H9 (cell line): ENCODE results near the gene TMTC1. TPM values are rescaled to one million over a fixed set of nuclear protein-coding genes. Genes with fewer than 3 reads are reported as not detected.

Experiments used
- DNase-seq: peaks from one replicate; pipeline ENCODE4 v3.0.0-alpha.2; 2017
- H2AFZ ChIP-seq: one replicate; pipeline ENCODE4 v1.6.1; 2013; ENCODE audit warnings: mild to moderate bottlenecking, low read length, control low read depth, moderate library complexity
- H2AK5ac ChIP-seq: 2 replicates; pipeline ENCODE4 v1.6.1; 2013; ENCODE audit warnings: low read length, control low read depth, mixed read lengths; ENCODE audit not compliant: insufficient read length
- H2BK120ac ChIP-seq: one replicate; pipeline ENCODE4 v1.6.1; 2013; ENCODE audit warnings: low read depth, mild to moderate bottlenecking, low read length, control low read depth, inconsistent platforms; ENCODE audit not compliant: poor library complexity, severe bottlenecking
- H2BK12ac ChIP-seq: 2 replicates; pipeline ENCODE4 v1.6.1; 2013; ENCODE audit warnings: low read length, control low read depth, mixed read lengths, low read depth; ENCODE audit not compliant: insufficient read length
- H2BK15ac ChIP-seq: 2 replicates; pipeline ENCODE4 v1.6.1; 2013; ENCODE audit warnings: low read depth, low read length, control low read depth
- H2BK20ac ChIP-seq: one replicate; pipeline ENCODE4 v1.6.1; 2013; ENCODE audit warnings: low read depth, mild to moderate bottlenecking, low read length, control low read depth, inconsistent platforms; ENCODE audit not compliant: poor library complexity, severe bottlenecking
- H2BK5ac ChIP-seq: 2 replicates; pipeline ENCODE4 v1.6.1; 2013; ENCODE audit warnings: low read length, control low read depth, mixed read lengths; ENCODE audit not compliant: insufficient read length
- H3K14ac ChIP-seq: 2 replicates; pipeline ENCODE4 v1.6.1; 2013; ENCODE audit warnings: low read length, control low read depth; ENCODE audit not compliant: insufficient read depth
- H3K18ac ChIP-seq: 2 replicates; pipeline ENCODE4 v1.6.1; 2013; ENCODE audit warnings: low read depth, mild to moderate bottlenecking, mixed read lengths, low read length, control low read depth; ENCODE audit not compliant: insufficient read length
- H3K23ac ChIP-seq: 2 replicates; pipeline ENCODE4 v1.6.1; 2013; ENCODE audit warnings: low read length, control low read depth, mixed read lengths, low read depth; ENCODE audit not compliant: insufficient read length
- H3K23me2 ChIP-seq: 2 replicates; pipeline ENCODE4 v1.6.1; 2013; ENCODE audit warnings: low read depth, mild to moderate bottlenecking, mixed read lengths, low read length, control low read depth; ENCODE audit not compliant: insufficient read length, poor library complexity, severe bottlenecking
- H3K27ac ChIP-seq: 2 replicates; pipeline ENCODE4 v1.5.1; 2013; ENCODE audit warnings: low read length, control low read depth, mixed read lengths, low read depth; ENCODE audit not compliant: insufficient read length
- H3K27me3 ChIP-seq: 2 replicates; pipeline ENCODE4 v1.6.1; 2013; ENCODE audit warnings: low read length, control low read depth, inconsistent platforms; ENCODE audit not compliant: insufficient read depth
- H3K4ac ChIP-seq: 2 replicates; pipeline ENCODE4 v1.6.1; 2013; ENCODE audit warnings: low read depth, mild to moderate bottlenecking, control low read depth, inconsistent platforms, low read length, moderate library complexity
- H3K4me1 ChIP-seq: 2 replicates; pipeline ENCODE4 v1.6.1; 2013; ENCODE audit warnings: low read length, control low read depth, inconsistent platforms; ENCODE audit not compliant: insufficient read depth
- H3K4me2 ChIP-seq: 2 replicates; pipeline ENCODE4 v1.6.1; 2013; ENCODE audit warnings: low read length, control low read depth, mixed read lengths; ENCODE audit not compliant: insufficient read length, insufficient read depth
- H3K56ac ChIP-seq: 2 replicates; pipeline ENCODE4 v1.6.1; 2013; ENCODE audit warnings: low read depth, mild to moderate bottlenecking, mixed read lengths, low read length, control low read depth; ENCODE audit not compliant: insufficient read length
- H3K79me1 ChIP-seq: 2 replicates; pipeline ENCODE4 v1.6.1; 2013; ENCODE audit warnings: low read depth, mild to moderate bottlenecking, moderate library complexity, low read length, control low read depth, inconsistent platforms; ENCODE audit not compliant: insufficient read depth, poor library complexity, severe bottlenecking
- H3K79me2 ChIP-seq: 2 replicates; pipeline ENCODE4 v1.6.1; 2013; ENCODE audit warnings: low read length, control low read depth, inconsistent platforms; ENCODE audit not compliant: insufficient read depth
- H3K9ac ChIP-seq: 2 replicates; pipeline ENCODE4 v1.6.1; 2013; ENCODE audit warnings: low read length, control low read depth, mixed read lengths; ENCODE audit not compliant: insufficient read length; ENCODE audit errors: extremely low read depth
- H3K9me3 ChIP-seq: one replicate; pipeline ENCODE4 v1.6.1; 2013; ENCODE audit warnings: low read depth, low read length, inconsistent platforms; ENCODE audit not compliant: control insufficient read depth
- H3T11ph ChIP-seq: one replicate; pipeline ENCODE4 v1.6.1; 2013; ENCODE audit warnings: mild to moderate bottlenecking, low read length, control low read depth, inconsistent platforms
- H4K20me1 ChIP-seq: one replicate; pipeline ENCODE4 v1.6.1; 2013; ENCODE audit not compliant: control insufficient read depth, insufficient read length, insufficient read depth
- H4K5ac ChIP-seq: 2 replicates; pipeline ENCODE4 v1.6.1; 2013; ENCODE audit warnings: low read depth, mild to moderate bottlenecking, mixed read lengths, low read length, control low read depth; ENCODE audit not compliant: insufficient read length
- H4K8ac ChIP-seq: replicated peaks from 2 replicates; pipeline ENCODE4 v1.6.1; 2013; ENCODE audit warnings: low read length, control low read depth, mixed read lengths, low read depth; ENCODE audit not compliant: insufficient read length
- H4K91ac ChIP-seq: 2 replicates; pipeline ENCODE4 v1.6.1; 2013; ENCODE audit warnings: low read depth, mild to moderate bottlenecking, moderate library complexity, mixed read lengths, low read length, control low read depth; ENCODE audit not compliant: insufficient read length
- H3K27ac Mint-ChIP-seq, 3 experiments: 2 replicates in 2 of 3; 3 replicates in 1 of 3; pipeline ENCODE4 v1.8.0; 2020 to 2021; ENCODE audit warnings: mixed read lengths in 3 of 3, mild to moderate bottlenecking in 1 of 3, moderate library complexity in 1 of 3
- H3K27me3 Mint-ChIP-seq: 2 replicates; pipeline ENCODE4 v1.8.0; 2021; ENCODE audit warnings: low read depth, mild to moderate bottlenecking, moderate library complexity, mixed read lengths
- H3K36me3 Mint-ChIP-seq, 3 experiments: 2 replicates in 2 of 3; 3 replicates in 1 of 3; pipeline ENCODE4 v1.8.0; 2020 to 2021; ENCODE audit warnings: low read depth in 3 of 3, mixed read lengths in 3 of 3; ENCODE audit not compliant: insufficient read depth in 1 of 3
- H3K4me1 Mint-ChIP-seq, 2 experiments: 2 replicates each; pipeline ENCODE4 v1.8.0; 2020; ENCODE audit warnings: mixed read lengths in 2 of 2
- H3K4me3 Mint-ChIP-seq, 2 experiments: 2 replicates in 1 of 2; 3 replicates in 1 of 2; pipeline ENCODE4 v1.8.0; 2020 to 2021; ENCODE audit warnings: mild to moderate bottlenecking in 2 of 2, mixed read lengths in 2 of 2, moderate library complexity in 1 of 2
- H3K9me3 Mint-ChIP-seq, 2 experiments: 2 replicates in 1 of 2; 3 replicates in 1 of 2; pipeline ENCODE4 v1.8.0; 2020; ENCODE audit warnings: mild to moderate bottlenecking in 2 of 2, mixed read lengths in 2 of 2, moderate library complexity in 1 of 2
- WGBS: extraction: QIAGEN DNeasy Blood & Tissue Kit; methylation state at CpG from one replicate; pipeline ENCODE4 v1.1.7; 2013; ENCODE audit warnings: missing lambda C conversion rate, low lambda C conversion rate, mixed read lengths; ENCODE audit not compliant: insufficient read length; ENCODE audit errors: extremely low coverage; 5-methylcytosine and 5-hydroxymethylcytosine counted together
- total RNA-seq: library from RNA; stranded (reverse); gene quantifications from 2 replicates; pipeline ENCODE4 v1.2.1, GENCODE V29; 2021
- TF ChIP-seq, protein P1 (sequence below): fragments of 200-600 bp; sonication (generic); conservative IDR thresholded peaks from 3 replicates; pipeline ENCODE4 v1.8.0; 2021; ENCODE audit warnings: antibody characterized with exemption, mild to moderate bottlenecking

TMTC1 gene
- total RNA-seq, 1 experiment from 2014 or later: 16.1 TPM

DNA sequence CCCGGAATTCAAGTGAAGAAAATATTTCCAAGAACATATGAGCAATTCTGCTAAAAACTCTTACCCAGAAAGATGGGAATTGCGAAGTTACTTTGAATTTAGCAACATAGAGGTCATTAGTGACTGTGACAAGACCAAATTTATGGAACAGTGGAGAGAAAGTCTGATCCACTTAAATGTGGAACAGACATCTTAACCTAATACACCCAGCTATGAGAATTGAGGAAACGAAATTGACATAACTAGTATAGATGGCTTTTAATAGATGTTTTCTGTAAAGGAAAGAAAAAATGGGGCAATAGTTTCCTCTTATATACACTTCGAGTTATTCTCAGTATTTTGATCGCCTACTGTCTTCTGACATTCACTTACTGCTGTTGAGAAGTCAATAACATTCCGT lies 290.9 kb downstream of the TMTC1 start:
- DNase-seq: no peak
- H3K4me2 ChIP-seq: no peak overlapping the region
- no peak overlapping the region for H4K8ac ChIP-seq
- H3K18ac ChIP-seq: no peak overlapping the region
- H2BK12ac ChIP-seq: no peak overlapping the region
- no peak overlapping the region for H2BK15ac ChIP-seq
- no peak overlapping the region for H3T11ph ChIP-seq
- no peaks in the 10 kb centered on the region for H3K4me1 ChIP-seq
- H3K4ac ChIP-seq: no peak overlapping the region
- no peak overlapping the region for H3K27ac Mint-ChIP-seq
- H3K4me1 Mint-ChIP-seq: no peaks in the 10 kb centered on the region
- H2BK20ac ChIP-seq: no peak overlapping the region
- no peak overlapping the region for H3K23ac ChIP-seq
- no peak overlapping the region for H3K4me3 Mint-ChIP-seq
- no peaks in the 10 kb centered on the region for H4K20me1 ChIP-seq
- H3K56ac ChIP-seq: no peak overlapping the region
- no peak overlapping the region for H4K91ac ChIP-seq
- H3K79me1 ChIP-seq: no peaks in the 10 kb centered on the region
- no peaks in the 10 kb centered on the region for H3K9me3 ChIP-seq
- no peak overlapping the region for H2AK5ac ChIP-seq
- no peak overlapping the region for H3K14ac ChIP-seq
- no peak overlapping the region for H2BK5ac ChIP-seq
- no peaks in the 10 kb centered on the region for H3K27me3 Mint-ChIP-seq
- H2BK120ac ChIP-seq: no peak overlapping the region
- TF ChIP-seq, protein P1, sequence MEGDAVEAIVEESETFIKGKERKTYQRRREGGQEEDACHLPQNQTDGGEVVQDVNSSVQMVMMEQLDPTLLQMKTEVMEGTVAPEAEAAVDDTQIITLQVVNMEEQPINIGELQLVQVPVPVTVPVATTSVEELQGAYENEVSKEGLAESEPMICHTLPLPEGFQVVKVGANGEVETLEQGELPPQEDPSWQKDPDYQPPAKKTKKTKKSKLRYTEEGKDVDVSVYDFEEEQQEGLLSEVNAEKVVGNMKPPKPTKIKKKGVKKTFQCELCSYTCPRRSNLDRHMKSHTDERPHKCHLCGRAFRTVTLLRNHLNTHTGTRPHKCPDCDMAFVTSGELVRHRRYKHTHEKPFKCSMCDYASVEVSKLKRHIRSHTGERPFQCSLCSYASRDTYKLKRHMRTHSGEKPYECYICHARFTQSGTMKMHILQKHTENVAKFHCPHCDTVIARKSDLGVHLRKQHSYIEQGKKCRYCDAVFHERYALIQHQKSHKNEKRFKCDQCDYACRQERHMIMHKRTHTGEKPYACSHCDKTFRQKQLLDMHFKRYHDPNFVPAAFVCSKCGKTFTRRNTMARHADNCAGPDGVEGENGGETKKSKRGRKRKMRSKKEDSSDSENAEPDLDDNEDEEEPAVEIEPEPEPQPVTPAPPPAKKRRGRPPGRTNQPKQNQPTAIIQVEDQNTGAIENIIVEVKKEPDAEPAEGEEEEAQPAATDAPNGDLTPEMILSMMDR: no peak
- no CpG with 5 or more reads among the region's 6 CpGs for WGBS
- H3K79me2 ChIP-seq: no peaks in the 10 kb centered on the region
- H3K27me3 ChIP-seq: no peaks in the 10 kb centered on the region
- H3K27ac ChIP-seq: no peak overlapping the region
- no peak overlapping the region for H4K5ac ChIP-seq
- H3K36me3 Mint-ChIP-seq: no peaks in the 10 kb centered on the region; a peak in 1 of 7 replicates
- no peaks in the 10 kb centered on the region for H3K9me3 Mint-ChIP-seq
- no peak overlapping the region for H2AFZ ChIP-seq
- no peak overlapping the region for H3K9ac ChIP-seq
- H3K23me2 ChIP-seq: no peaks in the 10 kb centered on the region
